GM18868 (cell line): ENCODE data around the gene RPAIN.
A peak's percentile ranks its signal among the peaks of the same experiment; 100 is the strongest.
"Not testable (repeated sequence)": the region's sequence is repeated elsewhere in the genome, so short reads cannot be mapped to it uniquely, and the experiment has no call there.

Experiments used
- ATAC-seq: cut with Tn5 transposase; IDR thresholded peaks from one replicate; pipeline ENCODE4 v1.9.1; 2021; ENCODE audit warnings: mild to moderate bottlenecking, moderate library complexity; ENCODE audit not compliant: unreplicated experiment

The RPAIN gene

DNA sequence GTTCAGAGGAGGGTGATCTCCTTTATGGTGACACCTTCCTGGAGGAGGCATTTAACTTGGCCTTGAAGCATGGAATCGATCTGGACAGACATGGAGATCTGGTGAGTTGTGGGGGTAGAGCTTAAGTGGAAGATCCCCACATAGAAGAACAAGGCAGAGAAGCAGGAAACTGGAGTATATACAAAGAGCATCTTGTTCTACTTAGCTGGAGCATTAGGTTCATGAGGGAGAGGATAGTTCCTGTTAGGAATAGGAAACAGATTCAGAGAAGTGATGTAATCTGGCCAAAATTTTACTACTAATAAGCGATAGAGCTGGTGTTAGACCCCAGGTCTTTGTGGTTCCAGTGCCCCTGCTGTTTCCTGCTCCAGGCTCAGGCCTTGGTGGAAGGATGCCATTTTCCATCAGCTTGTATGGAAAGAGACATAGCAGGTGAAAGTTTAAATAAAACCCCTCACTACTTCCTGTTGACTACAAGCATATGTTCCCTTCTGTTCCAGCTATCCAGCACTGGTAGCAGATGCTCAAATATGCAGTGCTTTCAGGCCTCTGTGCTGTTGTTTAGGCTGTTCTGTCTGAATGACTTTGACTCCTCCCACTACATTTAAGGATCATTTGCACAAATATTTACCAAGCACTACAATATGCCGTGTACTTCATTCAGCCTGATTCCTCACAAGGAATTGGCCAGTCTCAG, 9.4 kb downstream of the RPAIN start:
- no peak for ATAC-seq

DNA sequence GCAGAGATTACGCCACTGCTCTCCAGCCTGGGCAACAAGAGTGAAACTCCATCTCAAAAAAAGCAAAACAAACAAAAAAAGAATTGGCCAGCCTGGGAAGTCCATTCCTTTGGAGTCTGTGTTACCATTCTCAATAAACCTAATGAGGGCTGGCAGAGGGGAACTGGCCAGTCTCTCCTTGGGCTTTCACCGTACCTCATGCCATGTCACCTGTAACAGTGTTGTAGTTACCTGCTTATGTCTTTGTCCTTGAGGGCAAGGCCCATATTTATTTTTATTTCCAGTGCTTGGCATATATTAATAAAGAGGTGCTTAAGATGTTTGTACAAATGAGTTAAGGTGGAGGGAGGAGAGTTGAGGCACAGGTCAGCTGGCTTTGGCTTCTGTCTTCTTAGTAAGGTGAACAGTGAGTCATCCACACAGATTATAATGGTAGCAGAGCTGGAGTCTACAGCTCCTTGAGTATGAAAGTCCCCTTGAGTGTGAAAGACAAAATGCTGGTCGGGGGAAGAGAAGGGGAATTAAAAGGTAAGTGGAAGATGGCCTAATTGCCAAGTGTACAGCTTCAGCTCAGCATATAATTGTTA, 10.5 kb downstream of the RPAIN start:
- ATAC-seq, result no peak

DNA sequence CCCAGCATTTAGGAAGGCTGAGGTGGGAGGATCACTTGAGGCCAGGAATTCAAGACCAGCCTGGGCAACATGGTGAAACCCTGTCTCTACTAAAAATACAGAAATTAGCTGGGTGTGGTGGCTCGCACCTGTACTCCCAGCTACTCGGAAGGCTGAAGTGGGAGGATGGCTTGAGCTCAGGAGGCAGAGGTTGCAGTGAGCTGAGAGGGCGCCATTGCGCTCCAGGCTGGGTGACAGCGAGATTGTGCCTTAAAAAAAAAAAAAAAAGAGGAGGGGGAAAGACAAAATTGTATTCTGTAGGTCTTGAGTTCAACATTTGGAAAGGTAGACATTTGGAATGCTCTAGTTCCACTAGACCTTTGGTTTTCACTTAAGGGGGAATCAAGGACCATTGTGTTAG, 11.3 kb downstream of the RPAIN start:
- not testable (repeated sequence) for ATAC-seq

DNA sequence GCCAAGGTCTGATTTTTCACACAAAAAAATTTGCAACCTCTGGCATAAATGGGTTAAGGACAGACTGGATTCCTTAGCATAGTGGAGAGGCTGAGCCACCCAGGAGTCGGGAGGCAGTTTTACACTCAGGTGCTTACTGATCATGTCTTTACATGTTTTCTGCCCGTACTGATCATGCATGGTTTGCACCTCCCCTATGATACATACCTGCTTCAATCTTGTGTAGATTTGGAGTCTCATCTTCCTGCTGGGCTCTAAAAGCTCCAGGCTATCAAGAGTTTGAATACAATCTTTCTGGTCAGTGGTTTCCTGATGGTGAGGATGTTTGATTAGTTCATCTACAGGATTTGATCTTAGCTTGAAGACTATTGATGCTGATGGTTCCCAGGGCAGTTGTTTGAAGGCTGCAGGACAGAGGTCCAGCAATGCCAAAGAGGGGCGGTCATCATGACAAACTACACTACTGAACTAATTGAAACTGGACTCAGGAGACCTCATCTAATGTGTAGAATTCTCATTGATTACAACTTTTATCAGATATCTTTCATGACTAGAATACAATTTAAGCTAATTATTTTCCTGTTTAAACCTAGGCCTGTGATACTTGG, 12.1 kb downstream of the RPAIN start:
- ATAC-seq, result no peak

DNA sequence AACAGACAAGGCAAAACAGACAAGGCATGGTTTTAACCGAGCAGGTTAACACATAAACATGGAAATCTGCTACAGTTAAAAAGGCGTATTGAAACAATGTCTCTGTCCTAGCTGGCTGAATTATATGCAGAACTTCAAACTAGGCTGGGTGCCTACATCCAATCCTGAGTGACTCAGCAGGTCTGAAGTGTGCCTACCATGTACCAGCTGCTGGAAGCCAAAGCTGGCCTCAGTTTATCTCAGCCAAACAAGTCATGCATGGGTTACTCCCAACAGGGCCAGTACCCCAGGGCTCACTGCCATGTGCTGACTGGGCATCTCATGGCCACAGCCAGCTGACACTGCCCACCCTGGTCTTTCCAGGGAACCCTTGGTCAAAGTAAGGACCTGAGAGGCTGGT, 15.0 kb downstream of the RPAIN start:
- no peak for ATAC-seq

DNA sequence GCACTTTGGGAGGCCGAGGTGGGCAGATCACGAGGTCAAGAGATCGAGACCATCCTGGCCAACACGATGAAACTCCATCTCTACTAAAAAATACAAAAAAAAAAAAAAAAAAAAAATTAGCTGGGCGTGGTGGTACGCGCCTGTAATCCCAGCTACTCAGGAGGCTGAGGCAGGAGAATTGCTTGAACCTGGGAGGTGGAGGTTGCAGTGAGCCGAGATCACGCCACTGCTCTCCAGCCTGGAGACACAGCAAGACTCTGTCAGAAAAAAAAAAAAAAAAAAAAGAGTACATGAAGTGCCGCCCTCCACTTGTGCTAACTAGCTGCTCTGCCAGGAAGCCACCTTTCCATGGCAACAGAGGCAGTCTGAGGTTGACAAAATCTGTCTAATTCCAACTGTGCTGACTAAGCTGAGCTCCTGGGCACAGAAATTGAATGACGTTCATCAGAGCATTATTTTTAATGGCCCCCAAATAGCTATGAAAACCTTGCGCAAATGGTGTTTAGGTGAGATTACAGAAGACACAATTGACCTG, 15.9 kb downstream of the RPAIN start:
- ATAC-seq, result not testable (repeated sequence)

DNA sequence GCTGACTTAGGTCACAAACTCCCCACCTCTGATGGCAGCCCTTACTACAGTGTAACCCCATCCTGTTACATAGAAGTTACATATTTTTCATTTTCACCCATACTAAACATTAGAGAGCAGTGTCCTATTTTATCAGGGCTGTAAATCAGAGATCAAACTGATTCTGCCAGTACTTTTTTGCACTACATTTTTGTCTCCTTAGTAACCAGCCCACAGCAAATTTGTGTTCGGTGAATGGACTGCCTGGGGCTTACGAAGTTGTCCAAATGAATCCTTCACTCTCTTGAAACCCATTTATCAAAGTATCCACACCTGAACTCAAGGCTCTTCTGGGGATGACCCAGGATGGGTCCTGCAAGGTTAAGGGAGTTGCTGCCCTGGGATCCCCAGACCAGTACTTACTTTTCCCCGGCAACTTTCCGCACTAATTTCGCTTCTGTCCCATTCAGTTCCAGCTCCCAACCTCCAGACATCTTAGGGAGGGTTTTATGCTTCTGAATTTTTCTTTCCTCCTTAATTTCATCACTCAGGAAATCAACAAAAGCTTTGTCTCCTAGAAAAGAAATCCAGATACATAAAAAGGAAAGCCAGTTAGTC, 17.8 kb downstream of the RPAIN start:
- ATAC-seq, result no peak

DNA sequence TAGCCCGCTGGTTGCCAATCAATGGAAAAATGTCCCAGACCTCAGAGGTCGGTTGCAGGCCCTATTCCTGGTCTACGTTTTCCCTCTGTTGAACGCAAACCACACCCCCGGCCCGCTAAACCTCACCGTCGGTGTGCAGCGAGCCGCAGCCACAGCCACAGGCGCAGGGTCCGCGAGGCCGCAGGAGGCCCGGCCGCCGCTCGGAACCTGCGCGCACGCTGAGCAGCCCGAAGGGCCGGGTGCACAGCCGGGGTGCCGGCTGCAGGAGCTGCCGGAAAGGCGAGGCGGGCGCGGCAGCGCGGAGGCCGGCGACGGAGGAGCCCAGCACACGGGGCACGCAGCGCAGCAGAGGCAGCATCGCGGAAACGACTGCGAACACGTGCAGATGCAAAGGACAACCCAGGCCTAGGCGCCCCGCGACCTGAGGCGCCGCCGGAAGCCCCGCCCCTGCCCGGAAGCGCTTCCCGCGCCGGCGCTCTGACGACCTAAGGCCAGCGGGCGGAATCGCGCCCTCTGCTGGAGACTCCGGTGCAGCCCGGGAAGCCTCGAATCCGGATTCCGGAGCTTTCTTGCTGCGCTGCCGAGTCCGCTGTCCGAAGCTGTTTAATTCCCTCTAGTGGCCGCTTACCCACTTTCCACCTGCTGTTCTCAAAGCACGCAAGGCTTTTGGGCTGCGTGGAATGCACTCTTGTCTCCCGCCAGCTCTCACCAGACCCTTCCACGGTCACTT, 18.9 kb downstream of the RPAIN start, which contains the start of gene C1QBP:
Gene C1QBP, minus strand, starts transcription at position 440 of the 730 bp plus-strand sequence. Its CDS starts 82 bp downstream, at position 358.
- ATAC-seq, result peak; percentile 85

DNA sequence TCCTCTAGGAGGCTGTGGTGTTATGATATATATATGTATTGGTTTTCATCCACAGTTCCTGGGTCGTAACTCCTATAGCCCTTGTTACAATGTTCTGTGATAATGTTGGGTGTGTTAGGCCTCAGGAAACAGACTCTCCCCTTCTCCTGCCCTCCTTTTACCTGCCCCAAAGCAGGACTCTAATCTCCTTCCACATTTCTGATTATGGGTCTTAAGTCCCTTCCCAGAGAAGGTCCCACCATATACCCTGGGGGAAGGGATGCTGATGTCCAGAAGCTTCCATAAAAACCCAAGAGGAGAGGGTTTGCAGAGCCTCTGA, 19.4 kb downstream of the RPAIN start:
- no peak for ATAC-seq

DNA sequence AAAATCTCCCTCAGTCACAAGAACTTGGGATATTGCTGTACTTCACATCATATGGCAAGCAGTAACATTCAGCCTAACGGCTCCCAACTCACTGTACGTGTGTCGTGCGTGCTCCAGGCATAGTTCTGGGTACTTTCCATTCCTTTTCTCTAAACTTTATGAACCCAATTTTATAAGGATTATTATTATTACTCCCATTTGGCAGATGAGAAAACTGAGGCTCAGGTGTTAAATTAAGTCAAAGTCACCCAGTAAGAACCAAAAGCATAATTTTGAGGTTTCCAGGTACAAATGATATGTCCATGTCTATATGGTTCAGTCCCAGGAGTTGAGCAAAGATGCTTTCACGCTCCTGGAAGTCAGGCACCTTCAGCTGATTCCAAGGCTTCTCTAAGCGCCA, 23.7 kb downstream of the RPAIN start:
- ATAC-seq, result no peak

DNA sequence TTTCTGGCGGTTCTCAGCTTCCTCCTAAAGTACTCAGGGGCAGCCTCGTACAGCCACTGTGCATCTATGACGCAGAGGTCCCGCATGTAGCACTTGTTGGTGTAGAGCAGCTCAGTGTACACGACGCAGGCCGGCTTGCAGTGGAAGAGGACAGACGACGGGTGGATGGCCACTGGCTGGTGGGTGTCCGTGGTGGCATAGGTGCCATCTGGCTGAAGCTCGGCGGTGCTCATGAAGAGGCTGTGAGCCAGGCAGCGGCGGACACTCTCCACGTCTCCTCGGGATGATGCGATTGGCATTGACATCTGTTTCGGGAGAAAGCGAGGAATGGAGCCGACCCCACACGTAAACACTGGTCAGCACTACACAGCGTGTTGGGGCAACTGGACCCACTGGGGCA, 24.2 kb downstream of the RPAIN start:
- ATAC-seq, result no peak

DNA sequence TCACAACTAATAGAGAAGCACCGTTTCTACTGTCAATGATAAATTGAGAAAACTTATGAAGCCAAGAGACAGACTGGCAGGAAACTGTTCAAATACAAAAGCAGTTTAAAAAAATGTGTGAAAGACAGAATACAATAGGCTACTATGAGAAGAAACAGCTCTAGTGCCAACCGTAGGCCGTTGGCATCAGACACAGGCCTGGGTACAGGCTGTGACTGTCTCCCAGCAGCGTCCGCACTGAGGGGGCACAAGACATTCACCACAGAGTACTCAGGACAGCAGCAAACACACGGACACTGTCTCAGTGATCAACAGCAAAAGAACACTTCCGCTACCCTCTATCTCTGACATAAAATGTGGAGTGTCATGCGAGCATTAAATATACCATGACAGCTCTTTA, 26.8 kb downstream of the RPAIN start:
- ATAC-seq, result no peak

DNA sequence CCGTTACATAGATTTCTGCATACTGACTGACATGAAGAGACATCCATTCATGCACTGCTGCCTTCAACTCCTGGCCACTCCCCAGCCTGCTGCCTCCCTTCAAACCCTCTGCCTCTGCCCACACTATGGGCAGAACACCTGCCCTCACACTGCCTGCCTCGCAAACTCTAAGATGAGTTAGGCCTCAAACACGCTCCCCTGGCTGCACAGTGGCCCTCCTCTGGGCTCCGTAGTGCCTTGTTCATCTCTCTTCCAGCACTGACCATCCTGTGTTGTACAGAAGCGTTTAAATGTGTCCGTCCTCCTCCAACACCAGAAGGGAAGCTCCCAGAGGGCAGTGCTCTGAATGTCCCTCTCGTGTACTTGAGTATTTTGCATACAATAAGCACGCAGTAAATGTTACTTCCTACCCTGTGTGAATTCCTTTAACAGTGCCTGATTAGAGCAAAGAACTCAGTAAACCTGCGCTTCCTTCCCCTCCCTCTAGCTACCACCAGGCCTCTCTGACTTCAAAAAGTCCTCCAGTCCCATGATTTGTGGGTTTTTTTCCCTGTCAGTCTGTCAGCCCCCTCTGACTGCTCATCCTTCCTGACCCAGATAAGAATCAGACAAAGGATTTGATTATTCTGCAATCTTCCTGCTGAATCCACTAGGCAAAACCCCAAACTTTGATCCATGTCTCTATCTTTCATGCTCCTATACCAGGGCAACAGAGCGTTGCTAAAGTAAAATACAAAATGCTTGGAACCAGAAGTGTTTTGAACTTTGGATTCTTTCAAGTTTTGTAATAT, 44.9 kb downstream of the RPAIN start:
- no peak for ATAC-seq

DNA sequence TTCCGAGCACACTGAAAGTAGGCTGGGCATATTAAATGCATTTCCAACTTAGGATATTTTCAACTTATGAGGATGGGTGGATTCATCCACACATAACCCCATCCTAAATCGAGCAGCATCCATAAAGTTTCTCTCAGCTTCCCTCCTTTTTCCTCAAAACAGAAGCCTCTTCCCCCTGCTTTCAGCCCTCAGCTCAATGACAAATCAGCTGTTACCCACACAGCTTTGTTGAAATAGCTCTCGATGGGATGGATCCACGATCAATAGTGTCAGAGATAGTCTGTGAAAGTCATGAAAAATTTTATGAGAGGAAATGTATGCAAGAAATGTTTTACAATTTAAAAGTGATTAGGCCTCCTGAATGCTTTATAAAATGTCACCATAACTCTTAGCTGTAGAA, 46.3 kb downstream of the RPAIN start:
- no peak for ATAC-seq

DNA sequence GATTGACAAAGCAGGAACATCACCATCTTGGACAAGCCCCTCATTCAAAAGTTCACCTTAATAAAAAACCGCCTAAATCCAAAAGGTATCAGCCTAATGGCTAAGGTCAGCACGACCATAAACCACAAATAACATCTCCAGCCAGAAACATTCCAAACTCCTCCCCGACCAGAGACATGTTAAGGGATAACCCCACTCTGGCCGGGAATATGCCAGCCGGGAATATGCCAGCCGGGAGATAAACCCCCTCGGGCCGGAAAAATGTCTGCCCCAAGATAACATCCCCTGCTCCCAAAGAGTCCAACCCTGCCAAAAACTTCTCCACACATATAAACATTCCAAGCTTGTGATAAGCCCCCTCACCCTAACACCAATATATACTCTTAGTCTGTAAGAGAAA, 47.4 kb downstream of the RPAIN start:
- ATAC-seq, result no peak

DNA sequence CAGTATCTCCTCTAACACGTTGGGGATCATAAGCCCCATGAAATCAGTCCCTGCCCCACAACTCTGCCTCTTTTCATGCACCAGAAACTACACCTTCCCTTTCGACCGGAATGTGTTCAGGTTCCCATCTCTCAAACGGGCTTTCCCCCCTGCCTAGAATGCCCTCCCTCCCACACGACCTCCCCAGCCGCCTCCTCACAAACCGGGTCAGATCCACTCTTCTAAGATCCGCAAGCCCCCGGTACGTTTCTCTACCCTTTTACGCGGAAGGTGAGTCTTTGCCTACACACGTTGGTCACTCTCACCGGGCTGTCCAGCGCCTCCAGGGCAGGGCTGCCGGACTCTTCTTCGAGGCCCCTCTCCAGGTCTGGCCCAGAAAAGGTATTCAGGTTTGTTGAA, 48.1 kb downstream of the RPAIN start:
- ATAC-seq, result no peak

DNA sequence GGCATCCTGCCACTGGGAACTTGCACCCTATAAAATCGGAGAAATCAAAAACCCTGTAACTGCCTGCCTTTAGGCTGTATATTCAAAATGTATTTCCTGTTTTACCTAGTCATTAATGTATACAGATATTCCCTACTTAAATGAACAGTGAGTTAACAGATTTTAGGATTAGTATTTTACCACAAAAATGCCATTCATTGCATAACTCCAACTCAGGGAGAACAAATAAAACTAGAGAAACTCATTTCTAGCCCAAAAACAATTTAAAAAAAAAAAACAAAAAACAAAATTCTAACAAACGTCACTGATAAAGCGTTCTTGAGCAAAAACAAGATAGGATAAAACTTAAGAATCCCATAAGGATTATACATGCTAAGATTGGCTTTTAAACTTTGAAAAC, 52.5 kb downstream of the RPAIN start:
- ATAC-seq, result no peak

DNA sequence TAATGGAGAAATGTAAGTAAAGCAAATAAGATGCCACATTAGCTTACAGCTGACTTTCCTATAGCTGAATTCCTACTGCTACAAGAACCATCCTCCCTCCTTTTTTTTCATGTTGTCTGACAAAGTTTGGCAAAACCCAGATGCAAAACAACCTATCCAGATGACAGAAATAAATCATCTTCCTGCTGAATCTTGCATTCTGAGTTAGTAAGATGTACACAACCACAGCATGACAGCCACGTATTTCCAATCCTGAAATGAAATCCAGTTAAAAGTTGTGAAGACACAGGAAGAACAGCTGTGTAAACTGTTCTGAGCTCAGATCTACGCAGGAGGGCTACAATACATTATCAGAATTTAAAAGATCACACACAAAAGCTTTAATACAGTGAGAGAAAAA, 53.9 kb downstream of the RPAIN start:
- no peak for ATAC-seq

DNA sequence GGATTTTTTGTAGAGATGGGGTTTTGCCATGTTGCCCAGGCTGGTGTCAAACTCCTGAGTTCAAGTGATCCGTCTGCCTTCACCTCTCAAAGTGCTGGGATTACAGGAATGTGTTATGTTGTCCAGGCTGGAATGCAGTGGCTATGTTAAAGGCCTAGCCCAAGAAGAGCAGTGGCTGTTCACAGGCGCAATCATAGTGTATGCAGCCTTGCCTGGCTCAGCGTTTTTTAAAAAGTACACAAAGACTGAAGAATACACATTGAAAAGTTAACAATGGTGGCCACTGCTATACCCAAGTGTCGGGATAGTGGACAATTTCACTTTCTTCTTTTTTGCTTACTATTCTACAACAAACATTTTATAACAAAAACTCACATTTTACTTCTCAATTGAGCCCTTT, 59.0 kb downstream of the RPAIN start:
- ATAC-seq, result no peak

DNA sequence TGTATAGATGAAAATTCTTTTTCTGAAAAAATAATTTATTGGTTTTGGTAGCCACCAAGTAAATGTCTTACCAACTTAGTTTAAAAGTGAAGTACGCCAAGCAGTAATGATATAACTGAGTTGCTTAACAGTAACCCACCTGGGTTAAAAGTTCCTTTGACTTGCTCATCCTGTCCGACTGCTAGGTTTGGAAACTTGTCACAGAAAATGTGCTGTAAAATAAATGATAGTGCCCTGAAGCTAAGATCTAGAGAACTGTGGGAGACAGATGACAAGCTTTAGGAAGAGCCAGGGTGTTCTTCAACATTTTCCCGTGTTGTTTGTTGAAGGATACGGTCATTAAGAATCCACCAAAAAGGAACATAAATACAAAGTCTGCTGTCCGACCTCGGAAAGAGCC, 61.0 kb downstream of the RPAIN start:
- no peak for ATAC-seq

DNA sequence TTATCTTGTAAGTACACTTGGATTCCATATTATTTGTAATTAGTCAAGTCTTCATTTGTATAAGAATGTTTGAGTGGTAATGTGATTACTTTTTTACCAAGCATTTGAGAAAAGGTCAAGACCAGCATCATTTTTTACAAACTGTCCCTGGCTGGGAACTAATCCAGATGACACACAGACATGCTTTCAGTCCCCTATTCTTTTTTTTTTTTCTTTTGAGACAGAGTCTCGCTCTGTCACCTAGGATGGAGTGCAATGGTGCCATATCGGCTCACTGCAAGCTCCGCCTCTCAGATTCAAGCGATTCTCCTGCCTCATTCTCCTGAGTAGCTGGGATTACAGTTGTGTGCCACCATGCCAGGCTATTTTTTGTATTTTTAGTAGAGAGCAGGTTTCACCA, 61.5 kb downstream of the RPAIN start:
- ATAC-seq, result no peak
